Activated gamma-delta T cell (primary cell): ENCODE measurements around the gene GIMAP6.
"Not testable (repeated sequence)": the region's sequence is repeated elsewhere in the genome, so short reads cannot be mapped to it uniquely, and the experiment has no call there.

Experiments used
- DNase-seq: peaks from one replicate; lab custom pipeline; 2025; lab: John Stamatoyannopoulos, UW

GIMAP6 gene

DNA sequence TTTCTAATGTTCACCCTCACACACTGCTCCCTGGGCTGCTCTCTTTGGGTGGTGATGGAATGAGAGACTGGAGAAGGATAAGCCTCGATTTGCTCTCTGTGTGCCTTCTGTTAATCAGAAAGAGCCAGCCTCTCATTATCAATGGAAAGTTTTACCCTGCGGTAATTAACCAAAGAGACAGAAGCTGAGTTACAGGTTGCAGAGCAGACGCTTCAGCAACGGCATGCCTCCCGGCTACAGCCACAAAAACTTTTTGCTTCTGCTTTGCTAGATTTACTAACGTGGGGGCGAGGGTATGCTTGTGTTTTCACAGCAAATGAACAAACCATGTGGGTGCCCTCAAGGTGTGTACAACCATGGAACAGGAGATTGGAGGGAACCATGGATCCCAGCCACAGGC, 47.0 kb downstream of the GIMAP6 start:
- DNase-seq = no peak

DNA sequence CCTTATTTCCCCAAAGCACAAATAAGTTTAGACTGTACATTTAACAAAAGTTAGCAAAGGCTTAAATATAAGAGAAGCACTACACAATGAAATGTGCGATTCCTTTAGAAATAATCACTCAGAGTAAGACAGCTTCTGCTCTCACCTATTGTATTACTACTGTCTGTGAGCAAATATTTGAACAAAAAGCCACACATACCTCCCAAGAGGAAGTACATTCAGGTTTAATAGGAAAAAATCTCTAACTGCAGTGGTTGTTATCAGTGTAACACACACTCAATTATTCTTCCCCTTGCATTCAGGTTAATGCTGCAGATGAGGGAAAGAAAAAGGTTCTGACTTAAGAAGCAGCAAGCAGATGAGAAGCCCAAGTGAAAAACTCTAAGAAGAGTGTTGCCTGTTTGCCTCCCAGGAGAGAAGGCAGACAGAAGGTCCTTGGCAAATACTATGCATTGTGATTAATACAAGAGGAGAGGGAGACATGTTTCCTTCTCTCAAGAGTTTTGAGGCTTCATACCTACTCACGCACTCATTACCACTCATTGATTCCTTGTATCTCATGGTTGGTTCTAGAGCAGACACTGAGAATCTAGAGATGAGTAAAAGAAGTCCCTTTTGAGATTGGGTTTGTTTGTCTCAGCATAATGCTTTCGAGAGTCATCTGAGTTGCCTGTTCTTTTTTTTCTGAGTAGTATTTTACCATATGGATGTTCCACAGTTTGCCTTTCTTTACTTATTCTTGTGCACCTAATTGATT, 51.4 kb downstream of the GIMAP6 start:
- no peak for DNase-seq

DNA sequence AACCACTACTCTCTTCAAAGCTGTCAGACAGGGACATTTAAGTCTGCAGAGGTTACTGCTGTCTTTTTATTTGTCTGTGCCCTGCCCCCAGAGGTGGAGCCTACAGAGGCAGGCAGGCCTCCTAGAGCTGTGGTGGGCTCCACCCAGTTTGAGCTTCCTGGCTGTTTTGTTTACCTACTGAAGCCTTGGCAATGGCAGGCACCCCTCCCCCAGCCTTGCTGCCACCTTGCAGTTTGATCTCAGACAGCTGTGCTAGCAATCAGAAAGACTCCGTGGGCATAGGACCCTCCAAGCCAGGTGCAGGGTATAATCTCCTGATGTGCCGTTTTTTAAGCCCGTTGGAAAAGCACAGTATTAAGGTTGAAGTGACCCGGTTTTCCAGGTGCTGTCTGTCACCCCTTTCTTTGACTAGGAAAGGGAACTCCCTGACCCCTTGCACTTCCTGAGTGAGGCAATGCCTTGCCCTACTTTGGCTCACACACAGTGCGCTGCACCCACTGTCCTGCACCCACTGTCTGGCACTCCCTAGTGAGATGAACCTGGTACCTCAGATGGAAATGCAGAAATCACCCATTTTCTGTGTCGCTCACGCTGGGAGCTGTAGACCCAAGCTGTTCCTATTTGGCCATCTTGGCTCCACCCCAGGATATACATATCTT, 52.1 kb downstream of the GIMAP6 start:
- not testable (repeated sequence) for DNase-seq
